HepG2 (cell line): ENCODE data around the gene FAM170B. TPM values are rescaled to one million over a fixed set of nuclear protein-coding genes. Genes with fewer than 3 reads are reported as not detected.

ENCODE experiments used
- CCAR2 ChIP-seq: fragments of 200-400 bp; formaldehyde crosslinking; optimal IDR thresholded peaks from 2 replicates; pipeline ENCODE3; 2018; ENCODE audit warnings: low read depth, mild to moderate bottlenecking, low read length, moderate library complexity
- GABPB1 ChIP-seq: IDR thresholded peaks from 2 replicates; pipeline ENCODE4 v1.6.1; 2016; ENCODE audit warnings: mild to moderate bottlenecking, missing genetic modification reagents, moderate library complexity, missing compliant biosample characterization
- GZF1 ChIP-seq: sonication (generic); formaldehyde crosslinking; IDR thresholded peaks from 2 replicates; pipeline ENCODE4 v1.5.1; 2020; ENCODE audit warnings: mild to moderate bottlenecking, missing genetic modification reagents
- NFAT5 ChIP-seq: sonication (generic); formaldehyde crosslinking; IDR thresholded peaks from 2 replicates; pipeline ENCODE4 v1.4.0; 2020; ENCODE audit warnings: missing genetic modification reagents
- PCBP2 ChIP-seq: fragments of 200-400 bp; formaldehyde crosslinking; optimal IDR thresholded peaks from 2 replicates; pipeline ENCODE3; 2018; ENCODE audit warnings: low read length, low read depth; ENCODE audit not compliant: poor library complexity, severe bottlenecking
- RARG ChIP-seq: sonication (generic); formaldehyde crosslinking; IDR thresholded peaks from 2 replicates; pipeline ENCODE4 v1.4.0; 2020; ENCODE audit warnings: low read depth, mild to moderate bottlenecking, missing genetic modification reagents
- SOX13 ChIP-seq, 3 experiments: fragments of 450-650 bp in 1 of 3; sonication (generic) in 1 of 3; formaldehyde crosslinking in 1 of 3; IDR thresholded peaks in 2 of 3; conservative IDR thresholded peaks in 1 of 3; 2 replicates each; pipeline versions ENCODE4 v1.5.0 to v1.6.1; 2016 to 2020; ENCODE audit warnings: antibody characterized with exemption in 1 of 3, mild to moderate bottlenecking in 1 of 3, missing compliant biosample characterization in 1 of 3, missing genetic modification reagents in 1 of 3, moderate library complexity in 1 of 3
- U2AF1 ChIP-seq: fragments of 200-400 bp; formaldehyde crosslinking; optimal IDR thresholded peaks from 2 replicates; pipeline ENCODE3; 2017; ENCODE audit warnings: mild to moderate bottlenecking, low read depth, low read length
- ZNF773 ChIP-seq: sonication (generic); formaldehyde crosslinking; IDR thresholded peaks from 2 replicates; pipeline ENCODE4 v1.4.0; 2020; ENCODE audit warnings: missing genetic modification reagents, borderline replicate concordance
- ZNF781 ChIP-seq: sonication (generic); formaldehyde crosslinking; IDR thresholded peaks from 2 replicates; pipeline ENCODE4 v1.5.1; 2020; ENCODE audit warnings: borderline replicate concordance, mild to moderate bottlenecking, missing genetic modification reagents; ENCODE audit errors: not compliant biosample characterization
- polyA plus RNA-seq, 8 experiments: library from polyadenylated mRNA; depleted of rRNA in 3 of 8; stranded (reverse) in 7 of 8; unstranded in 1 of 8; fragments of >200 nt; fragmentation: Illumina TruSeq in 4 of 8; extraction: Trizol in 4 of 8; gene quantifications; 2 replicates each; pipeline versions ENCODE4 v1.2.1 to v1.2.3, GENCODE V29; 2011 to 2016; ENCODE audit warnings: low read depth in 4 of 8, missing spikeins in 1 of 8, mixed read lengths in 1 of 8; ENCODE audit not compliant: insufficient read depth in 1 of 8
- total RNA-seq, 5 experiments: library from RNA; depleted of rRNA; stranded (reverse); fragments of >200 nt; fragmentation: Illumina TruSeq; extraction: Trizol; gene quantifications; 2 replicates each; pipeline ENCODE4 v1.2.3, GENCODE V29; 2016; ENCODE audit warnings: low read depth in 1 of 5

Gene FAM170B
- total and polyA plus RNA-seq, 2 of the 13 experiments (the other 11 are each of a cell fraction or from before 2014, with no cell fraction given) = not detected

DNA sequence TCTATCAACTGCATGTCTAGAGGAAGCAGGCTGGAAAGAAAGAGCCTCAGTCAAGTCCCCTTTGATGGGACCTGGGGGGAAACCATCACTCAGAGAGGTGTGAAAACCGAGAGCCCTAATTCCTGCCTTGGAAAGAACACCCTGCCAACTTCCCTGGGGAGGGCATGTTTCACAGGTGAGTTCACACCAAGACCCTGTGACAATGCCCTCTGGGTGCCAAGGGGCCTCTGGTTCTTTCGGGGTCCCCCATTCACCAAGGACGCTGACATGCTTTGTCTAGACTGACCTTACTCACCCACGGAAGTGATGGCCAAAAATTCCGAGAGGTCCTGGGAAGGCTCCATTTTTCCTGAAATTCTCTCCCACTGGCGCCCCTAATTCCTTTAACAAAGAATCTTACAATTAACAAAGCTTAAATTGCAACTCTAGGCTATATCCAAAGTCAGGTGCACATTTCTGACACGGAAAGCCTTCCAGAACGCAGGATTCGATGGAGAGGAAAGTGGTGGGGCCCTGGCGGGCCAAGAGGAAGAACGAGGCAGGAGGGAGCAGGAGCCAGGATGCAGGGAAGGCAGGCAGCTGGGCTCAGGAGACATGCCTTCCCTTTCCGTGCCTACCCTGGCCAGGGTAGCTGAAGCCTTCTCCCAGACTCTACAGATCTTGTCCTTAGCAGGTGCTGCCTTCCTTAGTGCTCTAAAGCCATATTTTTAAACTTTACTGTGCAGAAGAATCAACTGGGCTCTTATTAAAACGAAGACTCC, 42.2 kb downstream of the FAM170B start (continued):
- no peak for TF ChIP-seq NFAT5
- no peak for TF ChIP-seq CCAR2
- no peak for TF ChIP-seq PCBP2
- TF ChIP-seq U2AF1 = no peak
- no peak for TF ChIP-seq GZF1
- no peak for TF ChIP-seq RARG (CRISPR knock-in tag)
- TF ChIP-seq SOX13 (IDR thresholded peaks at IDR 0.05) = no peak
- no peak for TF ChIP-seq SOX13 (CRISPR knock-in tag; conservative IDR thresholded peaks at IDR 0.05 in 1 of 2, IDR thresholded peaks at IDR 0.05 in 1 of 2)
- no peak for TF ChIP-seq ZNF773
- no peak for TF ChIP-seq ZNF781
- no peak for TF ChIP-seq GABPB1
